Measurements from ENCODE around the gene PRR9.

The PRR9 gene

DNA sequence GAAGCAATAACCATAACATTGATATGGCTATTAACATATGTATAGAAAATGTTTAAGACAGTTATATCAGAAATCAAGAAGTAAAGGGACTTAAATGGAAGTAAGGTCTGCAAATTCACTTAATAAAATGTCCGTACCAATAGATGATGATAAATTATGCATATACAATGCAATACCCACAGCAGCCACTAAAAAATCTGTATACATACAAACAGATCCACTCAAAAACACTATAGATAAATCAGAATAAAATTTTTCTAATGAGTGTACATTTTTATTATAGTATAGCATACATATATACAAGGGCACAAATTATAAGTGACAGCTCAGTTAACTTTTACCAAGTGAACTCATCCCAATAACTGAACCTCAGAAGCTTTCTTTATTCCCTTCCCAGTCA is 48.1 kb downstream of the PRR9 start:
- DNase-seq (ENCODE audit: low read depth) = no peak

All from iris pigment epithelial cell (primary cell).